K562 (cell line): ENCODE measurements around the gene USP14. TPM values are rescaled to one million over a fixed set of nuclear protein-coding genes. Genes with fewer than 3 reads are reported as not detected.
A peak's percentile ranks its signal among the peaks of the same experiment; 100 is the strongest.

Experiments used
- CGGBP1 ChIP-seq: fragments of 250-450 bp; sonication (Bioruptor Pico); IDR thresholded peaks from 2 replicates; pipeline ENCODE4 v1.9.0; 2021; ENCODE audit warnings: mild to moderate bottlenecking
- CREB3 ChIP-seq: fragments of 450-650 bp; conservative IDR thresholded peaks from 2 replicates; pipeline ENCODE4 v1.6.1; 2016; ENCODE audit warnings: missing genetic modification characterization, low read depth, mild to moderate bottlenecking, missing compliant biosample characterization, moderate library complexity
- HEY1 ChIP-seq: fragments of 250-450 bp; sonication (Bioruptor Pico); IDR thresholded peaks from 2 replicates; pipeline ENCODE4 v1.5.0; 2020; ENCODE audit warnings: mild to moderate bottlenecking, moderate library complexity, borderline replicate concordance
- MAFF ChIP-seq: IDR thresholded peaks from 2 replicates; pipeline ENCODE4 v1.6.1; 2012; ENCODE audit warnings: low read length, improper control_type of control experiment
- RNF2 ChIP-seq: sonication (generic); IDR thresholded peaks from 2 replicates; pipeline ENCODE4 v1.6.1; 2016
- TSHZ1 ChIP-seq: fragments of 250-450 bp; sonication (Bioruptor Pico); IDR thresholded peaks from 2 replicates; pipeline ENCODE4 v1.4.0; 2020; ENCODE audit warnings: mild to moderate bottlenecking, moderate library complexity
- U2AF1 ChIP-seq: fragments of 200-400 bp; formaldehyde crosslinking; optimal IDR thresholded peaks from 2 replicates; pipeline ENCODE3; 2017; ENCODE audit warnings: mild to moderate bottlenecking, low read depth, low read length, moderate library complexity
- ZNF318 ChIP-seq, 2 experiments: fragments of 450-650 bp; IDR thresholded peaks; 2 replicates each; pipeline ENCODE4 v1.6.1; 2016; ENCODE audit warnings: mild to moderate bottlenecking in 2 of 2, borderline replicate concordance in 1 of 2, low read depth in 1 of 2, moderate library complexity in 1 of 2
- ZNF444 ChIP-seq: fragments of 250-450 bp; sonication (Bioruptor Pico); IDR thresholded peaks from 2 replicates; pipeline ENCODE4 v1.4.0; 2020; ENCODE audit warnings: mild to moderate bottlenecking, moderate library complexity
- ZNF707 ChIP-seq: fragments of 250-450 bp; sonication (Bioruptor Pico); conservative IDR thresholded peaks from 2 replicates; pipeline ENCODE4 v1.8.0; 2022; ENCODE audit warnings: inconsistent platforms, mild to moderate bottlenecking, moderate library complexity
- polyA plus RNA-seq, 8 experiments: library from polyadenylated mRNA; depleted of rRNA in 4 of 8; stranded (reverse) in 5 of 8; unstranded in 3 of 8; fragments of >200 nt; fragmentation: Nextera tagmentation in 2 of 8; fragmentation: Illumina TruSeq in 1 of 8; extraction: Ambion mirVana in 2 of 8; extraction: Trizol in 1 of 8; gene quantifications; 2 replicates each; pipeline versions ENCODE4 v1.2.1 to v1.2.3, GENCODE V29; 2011 to 2014; ENCODE audit warnings: inconsistent platforms in 1 of 8, missing spikeins in 1 of 8
- total RNA-seq, 7 experiments: library from RNA; depleted of rRNA in 6 of 7; stranded (reverse); fragments of >200 nt in 6 of 7; fragmentation: Illumina TruSeq in 2 of 7; extraction: Trizol in 2 of 7; gene quantifications; 2 replicates each; pipeline versions ENCODE4 v1.2.1 to v1.2.3, GENCODE V29; 2011 to 2021; ENCODE audit warnings: low replicate concordance in 1 of 7

Gene USP14
- total and polyA plus RNA-seq, 9 of the 15 experiments (the other 6 are each of a cell fraction or from before 2014, with no cell fraction given): 18.7 to 129 (median 40.3) TPM

GRCh38 chr18:158128-159036 lies at the start of gene USP14 (continued):
- TF ChIP-seq ZNF318 (IDR thresholded peaks at IDR 0.05; ENCODE audit: borderline replicate concordance in 1 of 2, low read depth in 1 of 2) (no peak), TSHZ1 (CRISPR knock-in tag) (peak; percentile 67; the same call in 1 of the 2 replicates), CGGBP1 (peak; percentile 85; the same call in 1 of the 2 replicates), ZNF444 (CRISPR knock-in tag) (no peak), CREB3 (0 out of 2 replicates have a peak, but pooled peaks have one; percentile 55), RNF2 (peak; percentile 92), U2AF1 (peak; percentile 99), HEY1 (CRISPR knock-in tag) (no peak), MAFF (peak; percentile 44), ZNF707 (0 out of 2 replicates have a peak, but pooled peaks have one; percentile 32)
